HG02623 (cell line): ENCODE measurements around the gene OR10A5.
A peak's percentile ranks its signal among the peaks of the same experiment; 100 is the strongest.
"Not testable (repeated sequence)": the region's sequence is repeated elsewhere in the genome, so short reads cannot be mapped to it uniquely, and the experiment has no call there.

Experiments used
- ATAC-seq: cut with Tn5 transposase; IDR thresholded peaks from one replicate; pipeline ENCODE4 v1.9.1; 2021; ENCODE audit warnings: moderate library complexity; ENCODE audit not compliant: unreplicated experiment

OR10A5 gene

DNA sequence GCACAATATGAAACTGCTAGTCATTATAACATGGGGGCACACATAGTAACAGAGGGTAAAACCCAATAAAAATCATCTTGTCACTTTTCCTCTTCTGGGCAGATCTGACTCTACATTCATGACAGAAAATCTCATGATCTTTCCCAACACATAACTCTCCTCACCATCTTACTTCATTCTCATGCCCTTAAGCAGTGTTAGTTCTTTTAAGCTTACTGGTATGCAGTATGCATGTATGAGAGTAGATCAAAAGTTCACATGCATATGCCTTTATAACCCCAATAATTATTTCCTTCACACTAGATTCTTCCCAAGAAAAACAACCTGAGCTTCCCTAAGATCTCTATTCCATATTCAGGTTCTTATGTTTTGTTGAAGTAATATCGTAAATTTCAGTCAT, 25.8 kb downstream of the OR10A5 start:
- ATAC-seq = no peak

DNA sequence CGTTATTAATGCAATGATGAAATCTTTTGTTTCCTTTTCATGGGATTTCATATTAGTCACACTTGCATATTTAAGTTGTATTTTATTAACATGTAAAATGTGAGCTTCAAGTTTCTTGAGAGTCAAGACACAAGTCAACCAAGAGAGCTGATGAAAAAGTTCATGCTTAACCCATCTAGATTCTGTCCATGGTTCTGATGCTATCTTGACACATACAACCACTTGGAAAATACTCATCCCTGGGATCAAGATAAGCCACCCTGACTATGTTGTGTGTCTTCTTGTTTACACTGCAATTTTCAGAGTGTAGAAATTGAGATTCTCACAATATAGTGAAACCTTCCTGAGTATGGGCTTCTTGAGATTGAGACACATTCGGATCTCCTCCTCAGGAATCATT, 30.3 kb downstream of the OR10A5 start:
- ATAC-seq = no peak

DNA sequence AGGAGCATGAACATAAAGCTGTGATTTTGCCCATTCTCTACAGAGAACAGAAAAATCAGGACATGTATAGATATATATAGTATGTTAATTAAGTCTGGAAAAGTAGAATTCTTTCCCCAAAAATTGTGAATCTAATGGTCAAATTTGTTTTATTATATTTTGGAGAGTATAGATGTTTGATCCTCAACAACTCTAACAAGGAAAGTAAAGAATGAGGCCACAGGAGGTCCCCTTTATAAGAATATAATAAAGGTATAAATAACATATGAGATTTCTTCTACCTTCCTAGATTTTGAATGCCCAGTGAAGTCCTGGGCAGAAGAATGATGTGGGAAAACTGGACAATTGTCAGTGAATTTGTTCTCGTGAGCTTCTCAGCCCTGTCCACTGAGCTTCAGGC, 30.8 kb downstream of the OR10A5 start, which contains the start of gene OR10A4:
Gene OR10A4 (plus strand): TSS at position 301 of the 400 bp plus-strand sequence. CDS start 23 bp downstream, at position 324.
- no peak for ATAC-seq

DNA sequence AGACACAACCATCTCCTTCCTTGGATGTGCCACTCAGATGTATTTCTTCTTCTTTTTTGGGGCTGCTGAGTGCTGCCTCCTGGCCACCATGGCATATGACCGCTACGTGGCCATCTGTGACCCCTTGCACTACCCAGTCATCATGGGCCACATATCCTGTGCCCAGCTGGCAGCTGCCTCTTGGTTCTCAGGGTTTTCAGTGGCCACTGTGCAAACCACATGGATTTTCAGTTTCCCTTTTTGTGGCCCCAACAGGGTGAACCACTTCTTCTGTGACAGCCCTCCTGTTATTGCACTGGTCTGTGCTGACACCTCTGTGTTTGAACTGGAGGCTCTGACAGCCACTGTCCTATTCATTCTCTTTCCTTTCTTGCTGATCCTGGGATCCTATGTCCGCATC, 31.4 kb downstream of the OR10A5 start:
- no peak for ATAC-seq

DNA sequence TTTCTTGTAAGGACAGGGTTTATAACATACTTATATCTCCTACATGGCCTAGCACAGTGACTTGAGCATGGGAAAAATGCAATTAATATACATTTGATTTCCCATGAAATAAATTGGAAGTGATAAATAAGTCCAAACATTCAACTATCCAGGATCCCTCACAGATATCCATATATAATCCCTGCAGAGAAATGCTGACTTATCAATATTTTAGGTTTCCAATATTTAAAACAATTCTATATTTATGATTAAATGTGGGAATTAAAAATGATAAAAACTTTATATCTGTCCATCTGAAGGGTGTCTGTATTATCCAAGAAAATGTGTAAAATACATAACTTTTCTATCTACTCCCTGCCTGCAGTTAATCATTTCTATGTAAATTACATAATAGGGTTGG, 37.3 kb downstream of the OR10A5 start:
- no peak for ATAC-seq

DNA sequence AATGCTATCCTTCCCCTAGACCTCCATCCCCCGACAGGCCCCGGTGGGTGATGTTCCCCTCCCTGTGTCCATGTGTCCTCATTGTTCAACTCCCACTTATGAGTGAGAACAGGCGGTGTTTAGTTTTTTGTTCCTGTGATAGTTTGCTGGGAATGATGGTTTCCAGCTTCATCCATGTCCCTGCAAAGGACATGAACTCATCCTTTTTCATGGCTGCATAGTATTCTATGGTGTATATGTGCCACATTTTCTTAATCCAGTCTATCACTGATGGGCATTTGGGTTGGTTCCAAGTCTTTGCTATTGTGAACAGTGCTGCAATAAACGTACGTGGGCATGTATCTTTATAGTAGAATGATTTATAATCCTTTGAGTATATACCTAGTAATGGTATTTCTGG, 42.2 kb downstream of the OR10A5 start:
- not testable (repeated sequence) for ATAC-seq

DNA sequence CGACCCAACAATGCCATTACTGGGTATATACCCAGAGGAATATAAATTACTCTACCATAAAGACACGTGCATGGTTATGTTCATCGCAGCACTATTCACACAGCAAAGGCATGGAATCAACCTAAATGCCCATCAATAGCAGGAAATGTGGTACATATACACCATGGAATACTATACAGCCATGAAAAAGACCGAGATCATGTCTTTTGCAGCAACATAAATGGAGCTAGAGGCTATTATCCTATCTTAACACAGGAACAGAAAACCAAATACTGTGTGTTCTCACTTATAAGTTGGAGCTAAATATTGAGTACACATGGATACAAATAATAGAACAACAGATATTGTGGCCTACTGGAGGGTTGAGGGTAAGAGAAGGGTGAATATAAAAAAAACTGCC, 43.3 kb downstream of the OR10A5 start:
- ATAC-seq = no peak

DNA sequence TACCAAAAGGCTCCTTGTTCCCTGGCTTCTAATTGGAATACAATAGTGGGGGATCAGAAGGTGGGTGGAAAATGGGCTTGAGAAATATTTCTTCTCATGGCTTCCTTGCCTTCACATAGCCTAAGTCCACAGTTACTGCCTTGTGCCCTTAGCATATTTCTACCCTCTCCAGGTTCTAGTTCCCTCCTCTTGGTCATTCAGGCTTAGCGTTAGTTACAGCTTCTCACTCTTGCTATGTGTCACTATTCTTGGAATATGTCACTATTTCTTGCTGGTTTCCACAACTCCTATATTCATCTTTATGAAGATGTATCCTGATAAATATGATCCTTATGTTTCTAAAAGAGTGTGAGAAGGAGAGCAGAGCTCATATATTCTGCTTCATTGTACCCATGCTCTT, 44.4 kb downstream of the OR10A5 start:
- no peak for ATAC-seq

DNA sequence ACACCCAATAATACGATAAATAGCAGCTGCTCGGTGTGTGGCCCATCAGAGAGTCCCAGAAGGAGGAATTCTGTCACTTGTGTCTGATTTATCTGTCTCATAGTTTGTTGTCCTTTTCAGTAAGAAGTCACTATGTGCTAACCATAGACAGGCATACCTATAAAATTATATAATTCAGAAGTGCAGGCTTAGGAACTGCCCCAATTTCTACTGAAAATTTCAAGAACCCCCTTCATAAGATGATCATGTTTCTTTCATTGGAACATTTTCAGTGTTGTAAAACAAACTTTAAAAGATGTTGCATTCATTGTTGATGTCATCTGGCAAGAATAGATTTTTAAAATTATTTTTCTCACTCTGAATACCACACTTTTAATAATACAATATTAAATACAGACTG, 46.9 kb downstream of the OR10A5 start, which contains the start of gene OR2D2:
Gene OR2D2 (minus strand): TSS at position 101 of the 400 bp plus-strand sequence. CDS start 0 bp downstream, at position 101.
- no peak for ATAC-seq

DNA sequence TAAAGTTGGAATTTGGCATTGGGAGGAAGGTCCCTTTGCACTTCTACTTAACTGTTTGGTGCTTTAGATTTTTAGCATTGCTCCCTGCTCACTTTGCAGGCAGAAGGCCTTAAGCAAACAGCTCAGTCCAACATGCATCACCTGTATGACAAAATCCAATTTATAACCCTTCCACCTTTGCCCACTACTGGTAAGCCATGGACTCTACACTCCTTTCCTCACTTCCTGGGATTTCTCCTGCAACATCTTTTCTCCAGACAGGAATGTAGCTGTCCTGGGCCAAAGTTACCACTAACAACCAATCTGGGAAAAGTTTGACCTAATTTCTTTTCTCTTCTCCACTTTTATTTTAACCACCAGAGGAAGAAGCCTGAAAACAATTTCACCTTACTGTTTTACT, 48.6 kb downstream of the OR10A5 start:
- ATAC-seq = no peak

DNA sequence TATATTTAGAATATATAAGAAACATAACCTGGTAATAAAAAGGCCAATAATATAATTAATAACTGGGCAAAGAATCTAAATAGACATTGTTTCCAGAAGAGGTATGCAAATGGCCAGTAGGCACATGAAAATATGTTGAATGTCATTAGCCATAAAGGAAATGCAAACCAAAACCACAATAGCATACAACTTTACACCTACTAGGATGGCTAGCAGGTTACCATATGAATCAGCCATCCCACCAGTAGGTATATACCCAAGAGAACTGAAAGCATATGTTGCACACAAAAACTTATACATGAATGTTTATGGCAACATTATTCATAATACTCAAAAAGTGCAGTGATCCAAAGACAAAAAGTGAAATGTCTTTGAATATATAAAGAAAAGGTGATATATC, 49.5 kb downstream of the OR10A5 start:
- ATAC-seq = peak; percentile 76
